ENCODE data around the gene RPTOR. TPM values are rescaled to one million over a fixed set of nuclear protein-coding genes. Genes with fewer than 3 reads are reported as not detected.
"Not testable (repeated sequence)": the region's sequence is repeated elsewhere in the genome, so short reads cannot be mapped to it uniquely, and the experiment has no call there.

RPTOR gene
- polyA plus RNA-seq, 5 donors, result 13.5 to 23.7 (median 15.7) TPM

DNA sequence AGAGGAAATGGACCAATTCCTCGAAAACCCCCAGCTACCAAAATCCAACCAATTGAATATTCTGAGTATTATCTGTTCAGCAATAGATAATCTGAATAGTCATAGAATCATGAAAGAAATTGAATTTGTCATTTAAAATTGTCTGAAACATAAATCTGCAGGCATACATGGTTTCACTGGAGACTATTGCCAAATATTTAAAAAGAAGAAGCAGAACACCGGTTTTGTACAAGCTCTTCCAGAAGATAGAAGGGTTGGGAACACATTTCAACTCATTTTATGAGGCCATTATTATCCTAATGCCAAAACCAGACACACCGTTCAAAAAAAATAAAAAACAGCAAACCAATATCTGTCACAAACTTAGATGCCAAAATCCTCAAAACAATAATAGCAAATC, 195.5 kb downstream of the RPTOR start:
- no peak for DNase-seq

DNA sequence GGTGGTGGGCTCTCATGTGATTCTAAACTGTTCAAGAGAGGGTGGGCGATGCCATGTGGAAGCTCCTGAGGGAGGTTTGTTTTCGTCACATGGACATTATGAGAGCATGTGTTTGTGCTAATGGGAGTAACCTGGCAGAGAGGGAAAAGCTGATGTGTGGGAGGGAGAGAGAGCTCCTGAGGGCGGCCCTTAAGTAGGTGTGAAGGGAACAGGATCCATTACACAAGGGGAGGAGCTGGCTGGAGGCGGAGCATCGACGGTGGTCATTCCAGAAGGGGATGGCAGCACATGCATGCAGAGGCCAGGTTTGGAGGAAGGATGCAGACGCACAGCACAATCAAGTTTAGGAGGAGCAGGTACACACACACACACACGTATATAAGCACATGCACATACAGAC, 197.5 kb downstream of the RPTOR start:
- no peak for DNase-seq

DNA sequence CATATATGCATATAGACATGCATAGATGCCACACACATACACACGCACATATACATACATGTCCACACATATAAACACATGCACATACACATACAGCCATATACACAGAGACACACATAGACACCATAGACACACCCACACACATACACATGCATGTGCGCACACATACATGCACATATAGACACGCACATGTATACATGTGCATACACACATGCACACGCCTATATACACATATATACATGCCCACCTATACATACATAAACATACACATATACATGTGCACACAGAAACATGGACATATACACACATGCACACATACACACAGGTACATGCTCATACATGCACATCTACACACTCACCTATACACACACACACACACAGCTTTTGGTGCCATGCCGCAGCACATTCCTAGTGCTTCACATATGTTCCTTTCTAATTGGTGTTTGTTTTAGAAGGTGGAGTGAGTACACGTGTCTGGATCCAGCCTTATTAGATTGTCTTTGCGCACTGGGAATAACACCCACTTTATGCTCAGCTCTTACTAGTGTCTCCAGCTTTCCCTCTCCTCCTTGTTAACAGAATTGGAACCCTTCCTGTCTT, 198.0 kb downstream of the RPTOR start:
- DNase-seq, result no peak

DNA sequence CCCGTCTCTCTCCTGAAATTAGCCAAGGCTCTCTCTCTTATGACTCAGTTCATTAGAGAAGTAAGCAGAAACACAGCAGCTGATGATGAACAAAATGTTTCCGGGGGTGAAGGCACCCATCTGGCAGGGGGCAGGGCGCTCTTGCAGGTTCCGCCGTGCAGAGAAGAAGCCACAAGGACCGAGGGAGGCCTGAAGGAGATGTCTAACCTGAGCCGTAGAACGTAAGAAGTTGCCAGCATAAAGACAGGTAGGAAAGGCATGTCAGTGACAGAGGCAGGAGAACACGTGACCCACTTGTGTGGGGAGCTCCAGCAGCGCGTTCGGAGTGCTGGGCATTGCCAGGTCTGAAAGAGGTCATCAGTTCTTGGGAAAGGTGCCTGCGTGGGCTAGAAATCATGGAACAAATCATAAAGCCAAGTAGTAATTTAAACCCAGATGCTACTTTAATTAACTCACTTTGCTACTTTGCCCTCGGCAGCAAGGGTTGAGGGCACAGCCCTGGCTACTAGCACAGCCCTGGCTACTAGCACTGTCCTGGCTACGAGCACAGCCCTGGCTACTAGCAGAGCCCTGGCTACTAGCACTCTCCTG, 198.6 kb downstream of the RPTOR start:
- DNase-seq, result no peak

DNA sequence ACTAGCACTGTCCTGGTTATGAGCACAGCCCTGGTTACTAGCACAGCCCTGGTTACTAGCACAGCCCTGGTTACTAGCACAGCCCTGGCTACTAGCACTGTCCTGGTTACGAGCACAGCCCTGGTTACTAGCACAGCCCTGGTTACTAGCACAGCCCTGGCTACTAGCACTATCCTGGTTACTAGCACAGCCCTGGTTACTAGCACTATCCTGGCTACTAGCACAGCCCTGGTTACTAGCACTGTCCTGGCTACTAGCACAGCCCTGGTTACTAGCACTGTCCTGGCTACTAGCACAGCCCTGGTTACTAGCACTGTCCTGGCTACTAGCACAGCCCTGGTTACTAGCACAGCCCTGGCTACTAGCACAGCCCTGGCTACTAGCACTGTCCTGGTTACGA, 199.3 kb downstream of the RPTOR start:
- not testable (repeated sequence) for DNase-seq

DNA sequence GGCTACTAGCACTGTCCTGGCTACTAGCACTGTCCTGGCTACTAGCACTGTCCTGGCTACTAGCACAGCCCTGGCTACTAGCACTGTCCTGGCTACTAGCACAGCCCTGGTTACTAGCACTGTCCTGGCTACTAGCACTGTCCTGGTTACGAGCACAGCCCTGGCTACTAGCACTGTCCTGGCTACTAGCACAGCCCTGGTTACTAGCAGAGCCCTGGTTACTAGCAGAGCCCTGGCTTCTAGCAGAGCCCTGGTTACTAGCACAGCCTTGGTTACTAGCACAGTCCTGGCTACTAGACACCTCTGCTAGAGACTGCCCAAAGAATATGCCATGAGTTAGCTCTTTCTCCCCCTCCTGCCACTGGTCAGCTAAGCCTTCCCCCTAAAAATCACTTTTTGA, 200.1 kb downstream of the RPTOR start:
- not testable (repeated sequence) for DNase-seq

DNA sequence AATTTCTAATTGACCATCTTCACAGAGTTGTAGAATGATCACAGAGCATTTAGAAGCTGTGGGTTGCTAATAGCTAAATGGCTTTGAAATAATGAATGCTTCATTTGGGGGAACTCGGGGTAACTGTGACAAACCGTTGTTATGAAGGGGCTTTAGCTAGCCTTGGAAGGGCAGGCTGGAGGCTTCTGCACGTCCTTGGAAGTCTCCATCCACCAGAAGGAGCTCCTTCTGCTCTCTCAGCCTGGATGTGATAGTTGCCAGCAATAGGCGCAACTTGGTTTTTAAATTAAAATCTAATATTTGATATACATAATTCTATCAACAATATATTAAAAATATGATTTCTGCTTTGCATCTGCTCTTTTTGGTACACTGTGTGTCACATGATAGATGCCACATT, 200.5 kb downstream of the RPTOR start:
- DNase-seq, result no peak

DNA sequence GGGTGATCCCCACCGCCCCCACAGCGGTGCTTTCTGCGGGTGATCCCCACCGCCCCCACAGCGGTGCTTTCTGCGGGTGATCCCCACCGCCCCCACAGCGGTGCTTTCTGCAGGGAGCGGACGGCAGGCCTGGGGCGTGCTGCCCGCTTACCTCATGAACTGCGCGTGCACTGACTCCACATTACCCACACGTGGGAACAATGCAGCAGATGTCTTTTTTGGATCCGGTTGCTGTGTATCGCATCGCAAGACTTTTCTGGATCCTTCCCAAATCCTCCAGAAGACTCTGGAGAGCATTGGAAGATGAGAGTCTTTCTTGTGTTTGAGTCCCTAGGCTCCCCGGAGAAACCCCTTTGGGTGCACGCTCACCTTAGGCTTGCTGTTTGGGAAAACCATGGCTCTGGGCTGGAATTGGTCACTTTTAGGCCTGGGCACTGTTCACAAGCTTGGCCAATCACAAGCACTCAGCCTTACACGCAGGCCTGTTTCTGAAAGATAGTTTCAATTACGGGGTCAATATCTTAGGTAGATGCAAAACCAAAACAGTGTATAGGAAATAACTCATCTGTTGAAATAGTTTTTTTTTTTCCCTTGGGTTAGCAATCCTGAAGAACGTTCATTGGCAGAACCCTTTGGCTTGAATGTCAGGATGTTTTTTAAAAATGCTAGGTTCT, 201.8 kb downstream of the RPTOR start:
- DNase-seq, result no peak

DNA sequence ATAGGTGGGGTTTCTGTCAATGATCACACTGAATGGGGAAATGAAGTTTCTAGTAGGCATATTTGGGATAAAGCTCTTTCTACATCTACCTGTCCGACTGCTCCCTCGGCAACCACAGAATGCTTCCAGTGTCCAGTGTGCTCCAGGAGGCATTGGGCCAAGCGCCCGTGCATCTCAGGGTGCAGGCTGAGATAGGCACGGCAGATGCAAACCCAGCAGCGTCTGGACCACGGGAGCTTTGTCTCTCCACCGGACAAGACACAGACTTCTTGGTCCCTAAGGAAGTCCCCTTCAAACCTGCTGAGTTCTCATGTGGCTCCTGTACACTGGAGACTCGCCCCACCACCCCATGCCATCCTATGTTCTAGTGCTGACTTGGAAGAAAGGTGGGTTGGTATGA, 202.8 kb downstream of the RPTOR start:
- DNase-seq, result no peak

DNA sequence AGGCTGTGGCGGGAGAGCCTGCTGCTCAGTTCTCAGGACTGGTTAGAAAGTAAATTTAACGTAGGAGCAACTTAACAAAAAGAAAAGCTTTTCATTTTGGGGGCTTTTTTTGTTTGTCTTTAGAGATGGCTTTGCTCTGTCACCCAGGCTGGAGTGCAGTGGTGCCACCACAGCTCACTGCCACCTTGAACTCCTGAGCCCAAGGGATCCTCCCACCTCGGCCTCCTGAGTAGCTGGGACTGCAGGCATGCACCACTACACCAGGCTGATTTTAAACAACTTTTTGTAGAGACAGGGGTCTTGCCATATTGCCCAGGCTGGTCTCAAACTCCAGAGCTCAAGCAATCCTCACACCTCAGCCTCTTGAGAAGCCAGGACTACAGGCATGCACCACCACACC, 205.0 kb downstream of the RPTOR start:
- no peak for DNase-seq

DNA sequence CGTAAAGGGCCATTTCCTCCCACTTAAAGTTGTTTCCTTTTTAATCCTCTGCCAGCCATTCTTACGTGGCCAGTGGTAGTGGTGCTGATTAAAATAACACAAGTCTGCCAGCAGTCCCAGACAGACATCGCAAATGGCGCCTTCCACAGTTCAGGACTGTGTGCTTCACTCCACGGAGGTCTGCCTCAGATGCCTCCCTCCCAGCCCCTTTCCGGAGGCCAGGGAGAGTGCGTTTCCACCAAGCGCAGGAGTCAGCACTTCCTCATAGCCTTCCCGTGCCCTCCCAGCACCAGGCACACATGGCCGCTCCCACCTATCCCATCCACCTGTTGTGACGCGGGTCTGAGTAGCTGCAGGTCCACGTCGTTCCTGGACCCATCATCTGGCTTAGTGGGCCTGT, 205.6 kb downstream of the RPTOR start:
- no peak for DNase-seq

DNA sequence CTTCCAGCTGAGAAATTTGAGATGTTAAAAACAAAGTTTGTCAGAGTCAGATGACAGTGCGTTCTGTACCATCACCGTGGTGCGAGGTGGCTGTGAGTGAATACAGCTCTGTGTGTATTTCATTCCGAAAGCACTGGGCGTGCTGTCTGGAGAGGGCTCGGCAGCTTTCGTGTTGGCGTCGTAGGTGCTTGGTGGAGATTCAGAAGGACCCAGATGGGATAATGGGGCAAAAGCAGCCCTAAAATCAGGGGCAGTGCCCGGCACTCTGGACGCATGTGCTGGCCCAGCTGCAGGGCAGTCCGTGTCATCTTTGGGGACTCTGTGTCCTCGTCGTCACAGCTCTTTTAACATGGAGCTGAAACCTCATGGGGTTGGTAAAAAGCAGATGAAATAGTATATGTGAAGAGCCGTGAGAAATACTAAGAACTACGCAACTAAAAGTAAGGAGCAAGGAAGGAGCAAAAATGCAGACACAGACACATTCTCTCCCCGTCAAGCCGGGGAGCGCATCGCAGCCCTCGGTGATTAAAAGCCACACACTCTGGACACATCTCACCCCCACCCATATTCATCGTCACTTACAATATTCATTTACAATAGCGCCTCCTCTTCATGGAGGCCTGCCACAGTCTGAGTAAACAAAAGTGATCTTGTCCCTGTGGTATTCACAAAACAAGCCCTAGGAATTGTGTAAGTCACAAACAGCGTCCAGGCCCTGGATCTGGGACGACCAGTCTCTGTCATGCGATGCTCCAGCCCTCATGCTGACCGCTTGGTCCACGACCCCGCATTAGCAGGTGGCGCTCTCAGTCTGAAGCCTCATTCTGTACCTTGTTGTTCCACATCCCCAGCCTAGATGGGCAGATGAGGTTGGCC, 206.7 kb downstream of the RPTOR start:
- DNase-seq, result no peak

DNA sequence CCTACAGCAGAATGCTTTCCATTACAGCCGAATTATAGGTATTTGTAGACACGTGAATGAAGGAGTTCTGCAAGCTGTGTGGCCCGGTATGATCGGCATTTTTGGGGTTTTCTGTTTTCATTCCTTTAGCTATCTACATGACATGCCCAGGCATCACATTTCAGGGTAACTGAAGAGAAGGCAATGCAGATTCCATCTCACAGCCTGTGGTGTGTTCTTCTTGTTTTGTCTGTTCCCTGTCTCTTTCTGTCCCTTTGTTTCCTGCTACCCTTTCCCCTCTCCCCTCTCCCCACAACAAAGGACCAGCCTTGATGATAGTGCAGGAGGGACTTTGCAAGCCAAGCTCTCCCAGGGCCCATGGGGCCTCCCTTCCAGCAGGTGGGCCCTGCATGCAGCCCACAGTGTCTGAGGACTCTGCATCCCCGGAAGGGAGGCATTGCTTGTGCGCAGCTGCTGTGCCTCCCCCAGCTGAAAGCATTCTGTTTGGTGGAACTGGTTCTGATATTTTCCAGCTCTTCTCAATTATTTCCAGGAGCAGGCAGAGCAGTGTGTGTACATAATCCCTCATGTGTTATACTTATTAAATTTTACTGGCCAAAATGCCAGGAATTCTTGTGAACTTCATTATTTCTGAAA, 207.4 kb downstream of the RPTOR start:
- no peak for DNase-seq

DNA sequence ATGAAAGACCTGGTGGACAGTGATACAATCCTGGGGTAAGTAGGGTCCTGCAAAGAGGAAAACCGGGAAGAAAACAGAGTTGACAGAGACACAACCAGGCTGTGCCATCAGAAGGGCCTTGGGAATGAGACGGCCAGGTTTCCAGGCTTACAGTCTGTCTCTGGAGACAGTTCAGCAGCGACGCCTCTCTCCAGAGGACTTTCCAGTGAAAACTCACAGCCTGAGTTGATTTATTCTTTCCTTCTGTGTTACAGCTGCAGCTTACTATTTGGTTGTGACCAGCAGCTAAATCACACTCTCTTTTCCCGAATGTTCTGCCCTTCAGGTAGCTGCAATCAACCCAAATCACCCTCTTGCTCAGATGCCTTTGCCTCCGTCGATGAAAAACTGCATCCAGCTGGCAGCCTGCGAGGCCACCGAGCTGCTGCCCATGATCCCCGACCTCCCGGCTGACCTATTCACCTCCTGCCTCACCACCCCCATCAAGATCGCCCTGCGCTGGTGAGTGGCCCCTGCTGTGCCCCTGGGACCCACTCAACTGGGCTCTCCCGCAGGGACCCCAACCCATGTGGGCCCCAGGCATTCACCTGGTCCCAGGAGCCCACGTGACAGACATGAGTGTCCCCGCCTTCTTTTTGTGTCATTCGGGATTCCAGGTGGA, 209.2 kb downstream of the RPTOR start:
- no peak for DNase-seq

DNA sequence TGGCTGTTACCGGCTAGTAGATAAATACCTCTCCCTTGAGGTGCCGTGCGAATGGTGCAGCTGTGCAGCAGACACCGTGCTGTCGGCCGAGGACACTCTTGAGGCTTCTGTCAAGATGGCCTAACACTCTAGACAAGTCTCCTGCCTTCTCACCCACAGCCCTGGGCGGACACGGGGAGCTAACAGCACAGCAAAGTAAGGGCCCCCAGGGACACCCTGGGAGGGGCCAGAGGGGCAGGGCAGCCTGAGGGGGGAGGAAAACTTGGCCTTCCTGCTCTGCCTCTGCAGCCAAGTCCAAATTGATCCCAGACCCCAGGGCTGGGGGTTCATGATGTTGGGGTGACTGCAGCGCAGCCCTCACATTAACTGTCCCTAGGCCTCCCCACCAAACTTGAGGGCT, 210.2 kb downstream of the RPTOR start:
- no peak for DNase-seq

DNA sequence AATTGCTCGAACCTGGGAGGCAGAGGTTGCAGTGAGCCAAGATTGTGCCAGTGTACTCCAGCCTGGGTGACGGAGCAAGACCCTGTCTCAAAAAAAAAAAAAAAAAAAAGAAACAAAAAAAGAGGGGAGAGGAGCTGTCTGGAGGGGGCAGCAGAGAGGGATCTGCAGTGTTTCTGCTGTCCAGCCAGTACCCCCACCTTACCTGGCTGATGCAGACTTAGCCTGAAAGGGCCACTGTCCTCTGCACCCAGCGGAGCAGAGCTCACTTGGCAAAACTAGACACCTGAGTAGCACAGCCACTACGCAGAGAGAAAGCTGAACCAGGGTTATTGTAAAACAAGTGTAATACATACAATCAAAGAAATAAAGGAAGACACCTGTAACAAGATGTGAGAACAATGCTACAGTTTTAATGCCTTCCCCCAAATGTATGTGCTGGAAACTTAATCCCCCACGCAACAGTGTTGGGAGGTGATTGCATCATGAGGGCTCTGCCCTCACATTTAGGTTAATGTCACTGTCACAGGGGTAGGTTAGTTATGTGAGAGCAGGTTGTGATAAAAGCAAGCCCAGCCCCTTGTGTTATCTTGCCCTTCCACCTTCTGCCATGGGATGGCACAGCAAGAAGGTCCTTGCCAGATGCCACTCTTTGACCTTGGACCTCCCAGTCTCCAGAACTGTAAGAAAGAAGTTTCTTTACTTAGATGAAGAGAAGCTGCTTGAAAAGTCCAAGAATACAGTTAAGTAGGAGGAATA, 211.2 kb downstream of the RPTOR start:
- DNase-seq, result no peak

DNA sequence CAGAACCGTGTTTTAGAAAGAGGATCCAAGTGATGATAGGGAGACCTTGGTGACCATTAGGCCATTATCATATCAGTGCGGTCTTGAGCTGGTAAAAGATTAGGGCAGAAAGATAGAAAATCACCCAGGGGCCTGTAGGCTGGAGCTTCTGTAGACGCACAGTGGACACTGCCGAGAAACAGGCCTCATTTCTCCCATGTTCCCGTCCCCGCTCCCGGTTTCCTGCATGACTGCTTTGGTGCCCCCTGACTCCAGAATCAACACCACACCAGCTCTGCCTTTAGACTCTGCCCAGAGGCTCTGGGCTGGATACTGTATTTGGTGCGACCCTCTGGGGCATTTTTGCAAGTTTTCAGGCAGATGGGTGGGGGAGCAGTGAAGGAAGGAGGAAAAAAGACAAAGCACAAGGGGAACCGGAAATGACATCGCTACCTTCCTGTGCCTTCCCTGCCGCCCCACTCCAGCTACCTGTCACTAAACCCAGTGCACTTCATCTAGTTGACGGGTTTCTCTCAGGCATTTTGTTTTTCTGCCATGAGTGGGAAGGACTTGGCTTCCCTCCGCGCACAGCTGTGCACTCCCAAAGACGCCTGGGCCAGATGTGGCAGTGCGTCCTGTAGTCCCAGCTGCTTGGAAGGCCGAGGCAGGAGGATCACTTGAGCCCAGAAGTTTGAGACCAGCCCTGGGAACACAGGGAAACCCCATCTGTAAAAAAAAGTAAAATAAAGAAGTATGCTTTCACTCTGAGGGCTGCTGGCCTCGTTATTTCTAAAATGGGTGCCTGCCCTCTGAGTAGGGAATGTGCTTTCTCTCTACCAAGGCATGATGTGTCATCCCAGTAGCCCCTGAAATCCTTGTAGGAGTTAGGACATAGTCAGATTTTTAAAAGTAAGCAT, 214.1 kb downstream of the RPTOR start:
- no peak for DNase-seq

DNA sequence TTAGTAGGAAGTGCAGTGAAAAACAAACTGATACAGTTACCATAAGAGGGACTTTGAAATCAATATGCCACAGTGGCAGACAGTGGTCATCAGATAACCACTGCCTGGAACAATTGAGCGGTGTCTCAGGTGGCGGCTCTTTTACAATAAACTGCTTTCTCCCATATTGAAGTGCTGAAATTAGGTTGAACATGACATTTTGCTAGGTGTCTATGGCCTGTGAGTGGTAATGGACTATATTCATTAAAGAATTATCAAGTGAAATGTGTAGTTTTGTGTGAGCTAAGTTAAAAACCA, 214.7 kb downstream of the RPTOR start:
- DNase-seq, result no peak

DNA sequence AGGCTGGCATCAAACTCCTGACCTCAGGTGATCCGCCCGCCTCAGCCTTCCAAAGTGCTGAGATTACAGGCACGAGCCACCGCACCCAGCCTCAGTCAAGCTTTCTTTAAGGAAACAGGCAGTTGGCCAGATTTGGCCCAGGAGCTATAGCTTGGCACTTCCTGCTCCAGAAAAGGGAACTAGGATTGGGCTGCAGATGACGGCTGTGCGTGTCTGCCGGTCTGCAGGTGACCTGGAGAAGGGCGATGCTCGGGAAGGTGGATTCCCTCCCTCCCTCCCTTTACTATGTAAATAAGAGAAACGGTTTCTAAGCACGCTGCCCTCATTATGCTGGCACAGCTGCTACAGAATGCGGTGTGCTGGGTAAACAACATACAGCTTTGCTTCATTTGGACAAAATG, 215.9 kb downstream of the RPTOR start:
- DNase-seq, result no peak
